ENCODE results near the gene IGSF21.

GRCh38 chr1:18380288-18380687, 272.7 kb downstream of the IGSF21 start:
- TF ChIP-seq, protein P1, sequence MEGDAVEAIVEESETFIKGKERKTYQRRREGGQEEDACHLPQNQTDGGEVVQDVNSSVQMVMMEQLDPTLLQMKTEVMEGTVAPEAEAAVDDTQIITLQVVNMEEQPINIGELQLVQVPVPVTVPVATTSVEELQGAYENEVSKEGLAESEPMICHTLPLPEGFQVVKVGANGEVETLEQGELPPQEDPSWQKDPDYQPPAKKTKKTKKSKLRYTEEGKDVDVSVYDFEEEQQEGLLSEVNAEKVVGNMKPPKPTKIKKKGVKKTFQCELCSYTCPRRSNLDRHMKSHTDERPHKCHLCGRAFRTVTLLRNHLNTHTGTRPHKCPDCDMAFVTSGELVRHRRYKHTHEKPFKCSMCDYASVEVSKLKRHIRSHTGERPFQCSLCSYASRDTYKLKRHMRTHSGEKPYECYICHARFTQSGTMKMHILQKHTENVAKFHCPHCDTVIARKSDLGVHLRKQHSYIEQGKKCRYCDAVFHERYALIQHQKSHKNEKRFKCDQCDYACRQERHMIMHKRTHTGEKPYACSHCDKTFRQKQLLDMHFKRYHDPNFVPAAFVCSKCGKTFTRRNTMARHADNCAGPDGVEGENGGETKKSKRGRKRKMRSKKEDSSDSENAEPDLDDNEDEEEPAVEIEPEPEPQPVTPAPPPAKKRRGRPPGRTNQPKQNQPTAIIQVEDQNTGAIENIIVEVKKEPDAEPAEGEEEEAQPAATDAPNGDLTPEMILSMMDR (IDR thresholded peaks at IDR 0.05): no peak
- no peak for TF ChIP-seq POLR2A (IDR thresholded peaks at IDR 0.05)
